GM19397 (cell line): Measurements from ENCODE around the gene VILL.
"Not testable (repeated sequence)": the region's sequence is repeated elsewhere in the genome, so short reads cannot be mapped to it uniquely, and the experiment has no call there.

Experiments used
- ATAC-seq: cut with Tn5 transposase; IDR thresholded peaks from one replicate; pipeline ENCODE4 v1.9.1; 2021; ENCODE audit warnings: mild to moderate bottlenecking, moderate library complexity; ENCODE audit not compliant: unreplicated experiment

The VILL gene

DNA sequence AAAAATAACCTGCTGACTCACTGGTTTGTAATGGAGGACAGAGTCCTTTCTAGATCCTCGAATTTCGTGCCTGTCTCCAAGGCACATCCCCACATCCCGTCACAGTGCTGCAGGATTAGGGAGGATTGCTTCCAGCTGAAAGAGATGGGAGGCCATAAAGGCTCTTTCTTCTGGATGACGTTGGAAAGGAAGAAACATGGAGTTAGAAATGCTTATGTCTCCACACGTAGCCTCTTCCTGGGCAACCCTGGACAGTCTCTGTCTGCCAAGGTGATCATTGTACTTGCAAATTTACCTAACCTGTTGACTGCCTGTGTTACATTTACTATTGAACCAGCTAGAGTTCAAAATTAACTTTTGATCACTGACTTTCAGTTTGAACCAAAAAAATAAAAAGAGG, 27.6 kb upstream of the VILL start:
- no peak for ATAC-seq

DNA sequence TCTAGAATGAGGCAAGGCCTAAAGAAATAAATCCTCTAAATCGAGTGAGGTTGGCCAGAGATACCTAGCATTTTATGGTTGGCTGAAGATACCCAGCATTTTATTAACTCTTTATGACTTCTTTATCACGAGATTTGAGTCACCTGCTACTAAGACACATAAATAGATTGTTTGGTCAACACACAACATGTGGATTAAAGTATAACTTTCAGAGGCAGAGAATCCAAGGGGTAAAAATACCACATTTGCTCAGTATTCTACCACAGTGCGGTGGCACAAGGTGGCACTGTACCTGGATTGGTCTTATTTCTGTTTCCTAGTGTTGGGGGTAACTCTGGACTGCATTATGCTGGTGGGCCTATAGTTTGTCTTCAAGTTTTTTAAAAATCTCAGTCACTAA, 27.0 kb upstream of the VILL start:
- ATAC-seq = no peak

DNA sequence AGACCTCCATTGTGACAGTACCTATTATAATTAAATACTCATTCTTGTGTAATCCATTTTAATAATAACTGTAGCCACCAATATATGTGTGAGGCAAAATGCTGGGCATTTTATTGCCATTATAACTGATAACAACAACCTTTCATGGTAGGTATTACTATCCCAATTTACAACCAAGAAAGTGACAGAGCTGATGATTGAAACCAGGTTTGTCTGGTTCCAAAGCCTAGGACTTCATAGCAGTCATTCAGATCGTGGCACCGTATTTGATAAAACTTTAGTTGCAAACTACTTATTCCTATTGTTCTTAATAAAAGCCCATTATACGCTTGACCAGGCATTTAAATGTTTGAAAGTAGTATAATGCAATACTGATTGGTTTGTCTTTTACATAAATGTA, 26.4 kb upstream of the VILL start:
- no peak for ATAC-seq

DNA sequence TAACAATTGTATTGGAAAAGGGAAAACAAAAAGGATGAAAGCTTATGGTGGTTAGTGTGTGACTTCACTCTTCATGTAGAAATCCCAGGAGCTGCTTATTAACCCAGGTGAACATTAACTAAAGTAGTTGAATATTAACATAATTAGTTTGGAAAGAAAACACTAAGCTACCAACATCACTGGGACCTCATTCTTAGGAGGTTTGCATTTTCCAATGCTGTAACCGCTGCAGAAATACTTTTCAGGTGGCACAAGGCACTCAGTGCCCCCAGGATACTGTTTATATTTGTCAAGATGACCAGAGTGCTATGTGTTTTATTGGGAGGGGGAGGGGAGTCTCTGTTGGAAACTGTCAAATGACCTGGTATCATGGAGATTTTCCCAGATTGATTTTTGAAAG, 25.9 kb upstream of the VILL start:
- no peak for ATAC-seq

DNA sequence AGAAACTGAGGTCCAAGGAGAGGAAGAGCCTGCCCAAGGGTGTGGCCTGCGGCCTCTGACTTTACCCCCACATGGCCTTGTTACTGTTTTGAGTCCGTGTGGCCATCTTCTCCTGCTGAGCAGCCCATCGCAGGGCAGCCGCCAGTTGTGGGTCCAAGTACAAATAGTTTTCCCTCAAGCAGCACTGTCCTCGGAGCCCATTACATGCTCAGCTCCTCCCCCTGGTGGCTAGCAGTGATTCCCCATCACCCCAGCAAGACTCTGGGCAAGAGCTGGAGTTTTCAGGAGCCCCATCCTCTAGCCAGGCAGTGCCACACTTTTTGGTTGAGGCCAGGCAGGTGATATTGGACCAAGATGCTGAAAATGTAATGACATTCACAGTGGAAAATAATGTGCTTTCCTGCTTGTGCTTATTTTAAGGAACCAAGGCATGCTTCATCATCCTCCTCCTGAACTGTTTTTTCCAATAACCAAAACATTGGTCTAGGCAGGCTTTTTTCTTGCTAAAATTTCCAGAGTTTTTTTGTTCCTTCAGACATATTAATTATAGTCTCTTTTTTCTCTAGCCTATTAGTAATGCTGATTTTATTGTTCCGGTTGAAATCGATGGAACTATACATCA, 23.2 kb upstream of the VILL start:
- ATAC-seq = peak; percentile 63

DNA sequence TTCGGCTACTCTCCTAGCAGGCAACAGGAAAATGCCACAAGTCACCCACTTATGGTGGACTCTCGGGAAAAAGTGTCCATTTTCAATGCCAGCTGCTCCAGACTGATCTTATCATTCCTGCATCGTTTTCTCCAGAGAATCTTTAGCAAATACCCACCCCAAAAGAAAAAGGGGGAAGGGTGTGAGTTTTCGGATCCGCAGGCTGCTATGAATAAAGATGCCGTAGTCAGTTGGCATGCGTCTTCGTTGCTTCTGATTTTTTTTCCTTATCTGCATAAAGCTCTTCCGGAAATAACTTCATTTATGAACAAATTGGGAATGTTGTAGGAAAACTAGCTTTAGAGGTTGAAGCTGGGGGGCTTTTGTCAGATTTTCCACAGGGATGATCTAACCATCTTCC, 22.4 kb upstream of the VILL start:
- ATAC-seq = no peak

DNA sequence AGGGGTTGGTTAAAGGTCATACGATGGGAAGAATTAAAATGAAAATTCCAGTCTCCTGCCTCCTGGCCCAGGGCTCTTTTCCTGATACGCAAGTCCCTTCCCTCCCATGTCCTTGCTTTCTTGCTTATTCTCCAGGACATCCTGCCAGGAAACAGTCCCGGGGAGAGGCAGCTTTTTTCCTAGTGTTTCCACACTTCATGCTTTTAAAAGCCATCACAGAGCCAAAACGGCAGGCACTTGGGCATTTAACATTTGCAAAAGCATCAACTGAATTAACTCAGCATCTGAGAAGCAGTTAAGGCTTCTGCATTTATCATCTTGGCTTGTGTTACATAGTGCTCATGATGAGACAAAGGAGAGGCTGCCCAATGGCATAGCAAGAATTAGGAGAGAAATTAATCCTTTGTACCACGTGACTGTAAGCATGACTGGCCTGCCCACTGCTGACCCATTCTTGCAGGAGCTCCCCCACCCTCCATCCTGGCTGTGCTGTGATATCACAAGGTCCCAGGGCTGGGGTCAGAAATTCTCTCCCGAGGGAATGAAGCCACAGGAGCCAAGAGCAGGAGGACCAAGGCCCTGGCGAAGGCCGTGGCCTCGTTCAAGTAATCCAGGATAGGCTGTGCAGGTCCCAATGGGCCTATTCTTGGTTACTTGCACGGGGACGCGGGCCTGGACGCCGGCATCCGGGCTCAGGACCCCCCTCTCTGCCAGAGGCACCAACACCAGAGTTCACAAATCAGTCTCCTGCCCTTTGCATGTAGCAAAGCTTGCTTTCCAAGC, 21.6 kb upstream of the VILL start:
- no peak for ATAC-seq

DNA sequence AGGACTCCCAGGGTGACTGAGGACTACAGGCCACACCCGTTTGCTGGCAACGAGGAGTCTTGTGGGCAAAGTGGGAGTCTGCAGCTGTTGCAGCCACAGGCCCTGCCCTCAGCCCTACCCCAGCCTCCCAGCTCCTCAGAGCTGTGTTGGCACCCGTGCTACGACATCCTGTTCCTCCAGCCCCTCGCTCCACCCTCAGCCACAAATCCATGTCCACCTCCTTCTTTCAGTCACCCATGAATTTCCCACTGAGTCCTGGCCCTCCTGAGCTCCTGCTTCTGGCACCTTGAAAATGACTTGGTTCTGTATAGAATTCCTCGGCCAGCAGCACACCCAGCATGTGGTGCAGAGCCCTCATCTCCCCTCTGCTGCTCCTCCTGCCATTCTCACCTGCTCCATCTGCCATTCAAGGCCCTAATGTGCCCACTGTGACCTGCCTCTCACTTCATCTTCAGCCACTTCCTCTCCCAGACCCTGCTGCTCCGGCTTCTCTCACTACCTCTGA, 20.9 kb upstream of the VILL start:
- ATAC-seq = no peak

DNA sequence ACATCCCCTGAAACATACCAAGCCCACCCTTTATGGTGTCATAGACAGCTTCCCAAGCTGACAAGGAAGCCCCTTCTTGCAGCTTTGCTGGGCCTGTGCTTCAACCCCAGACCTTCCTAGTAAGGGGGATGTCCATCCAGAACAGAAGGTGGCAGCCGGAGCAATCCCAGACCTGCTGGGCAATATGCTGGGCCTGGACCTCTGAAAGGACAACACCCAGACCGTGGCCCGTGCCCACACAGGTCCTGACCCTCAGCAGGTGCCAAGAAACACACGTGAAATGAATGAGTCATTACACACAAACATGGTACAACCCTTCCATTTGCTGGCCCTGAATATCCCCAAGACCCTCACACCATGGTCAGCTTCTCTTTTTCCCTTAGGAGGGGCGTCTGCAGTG, 19.8 kb upstream of the VILL start:
- no peak for ATAC-seq

DNA sequence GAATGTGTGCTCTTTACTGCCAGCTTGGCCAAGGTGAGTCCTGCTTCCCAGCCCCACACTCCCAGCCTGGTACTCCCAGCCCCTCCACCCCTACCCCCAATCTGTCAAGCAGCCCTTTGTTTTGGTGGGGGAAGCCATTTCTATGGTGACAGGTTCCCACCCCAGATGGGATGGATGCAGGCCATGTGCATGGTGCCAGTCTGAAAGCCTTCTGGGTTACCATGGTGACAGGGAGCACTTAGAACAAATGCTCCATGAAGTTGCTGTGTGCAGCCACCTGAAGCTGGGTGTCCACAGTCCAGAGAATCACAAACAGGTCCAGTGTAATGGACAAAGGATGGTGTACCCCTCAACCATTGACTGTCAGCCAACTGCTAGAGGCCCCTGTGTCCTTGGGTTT, 19.1 kb upstream of the VILL start:
- no peak for ATAC-seq

DNA sequence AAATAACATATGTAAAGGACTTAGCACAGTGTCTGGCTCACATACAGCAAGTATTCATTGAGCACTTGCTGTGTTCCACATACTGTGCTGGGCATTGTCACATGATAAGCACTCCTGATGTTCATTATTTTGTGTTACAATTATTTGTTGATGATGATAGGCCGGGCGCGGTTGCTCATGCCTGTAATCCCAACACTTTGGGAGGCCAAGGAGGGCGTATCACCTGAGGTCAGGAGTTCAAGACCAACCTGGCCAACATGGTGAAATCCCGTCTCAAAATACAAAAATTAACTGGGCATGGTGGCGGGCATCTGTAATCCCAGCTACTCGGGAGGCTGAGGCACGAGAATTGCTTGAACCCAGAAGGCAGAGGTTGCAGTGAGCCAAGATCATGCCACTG, 18.5 kb upstream of the VILL start:
- ATAC-seq = not testable (repeated sequence)

DNA sequence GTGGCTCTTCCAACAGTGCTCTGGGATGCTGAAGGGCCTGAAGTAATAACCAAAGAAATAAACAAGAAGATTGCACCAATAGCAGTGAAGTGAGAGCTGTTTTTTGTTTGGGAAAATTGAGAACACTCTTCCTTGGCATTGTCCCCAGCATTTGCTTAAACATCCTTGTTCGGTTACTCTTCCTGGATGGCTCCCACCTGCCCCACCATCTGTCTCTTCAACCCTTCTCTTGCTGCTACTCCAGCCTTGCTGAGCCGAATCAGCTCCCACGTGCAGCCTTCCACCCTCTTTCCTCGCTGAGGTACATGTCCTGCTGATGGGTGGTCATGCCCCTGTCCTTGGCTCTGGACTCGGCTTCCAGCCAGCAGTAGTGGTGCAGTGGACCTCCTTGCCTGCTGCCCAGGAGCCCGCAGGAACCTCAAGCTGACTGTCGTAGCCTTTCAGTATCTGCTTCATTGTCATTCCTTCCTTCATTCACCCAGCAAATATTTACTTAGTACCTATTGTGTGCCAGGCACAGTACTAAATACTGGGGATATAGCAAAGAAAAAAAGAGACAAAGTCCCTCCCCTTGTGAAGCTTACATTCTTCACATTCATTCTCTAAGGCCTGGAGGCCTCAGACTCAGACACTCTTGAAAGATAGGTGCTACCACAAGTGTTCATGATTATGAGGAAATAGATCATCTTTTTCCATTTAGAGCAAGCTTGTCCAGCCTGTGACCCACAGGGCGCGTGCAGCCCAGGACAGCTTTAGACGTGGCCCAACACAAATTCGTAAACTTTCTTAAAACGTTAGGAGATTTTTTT, 17.1 kb upstream of the VILL start:
- ATAC-seq = no peak

DNA sequence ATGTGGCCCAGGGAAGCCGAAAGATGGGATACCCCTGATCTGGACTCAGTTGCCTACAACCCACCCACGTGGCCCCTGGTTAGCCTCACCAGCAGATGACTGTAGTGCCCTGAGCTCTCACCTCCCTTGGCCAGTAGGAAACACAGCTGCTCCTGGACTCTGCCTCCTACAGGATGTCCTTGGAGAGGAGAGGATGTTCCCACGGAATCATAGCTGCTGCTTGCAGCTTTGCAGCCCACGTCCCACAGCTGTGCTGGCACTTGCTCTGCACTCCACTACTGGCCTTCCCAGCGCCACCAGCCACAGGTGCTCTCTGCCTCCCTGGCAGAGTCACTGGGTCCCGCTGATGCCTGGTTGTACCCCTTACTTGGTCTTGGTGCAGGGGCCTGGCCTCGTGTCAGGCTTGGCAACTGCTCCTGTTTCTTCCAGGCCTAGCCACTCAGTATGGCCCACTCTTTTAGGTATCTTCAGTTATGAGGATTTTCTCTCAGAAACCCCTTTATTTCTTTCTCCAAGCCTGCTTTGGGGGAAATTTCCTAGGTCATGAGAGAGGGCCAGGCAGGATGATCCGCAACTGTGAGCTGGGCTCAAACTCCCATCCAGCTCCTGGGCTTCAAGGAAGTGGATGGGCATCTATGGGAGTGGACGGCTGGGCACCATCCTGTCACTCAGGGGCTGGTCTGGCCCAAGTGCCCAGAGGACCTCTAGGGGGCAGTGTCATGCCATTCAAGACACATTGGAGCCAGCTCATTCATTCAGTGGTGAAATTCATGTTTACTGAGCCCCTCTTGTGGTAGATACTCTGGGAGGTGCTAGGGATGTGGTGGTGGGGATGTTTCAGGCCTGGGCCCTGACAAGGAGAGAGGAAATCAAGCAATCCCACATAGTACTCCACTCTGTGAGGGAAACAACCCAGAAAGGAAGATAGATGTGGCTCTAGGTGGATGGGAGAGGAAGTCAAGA, 16.2 kb upstream of the VILL start:
- ATAC-seq = peak; percentile 85

DNA sequence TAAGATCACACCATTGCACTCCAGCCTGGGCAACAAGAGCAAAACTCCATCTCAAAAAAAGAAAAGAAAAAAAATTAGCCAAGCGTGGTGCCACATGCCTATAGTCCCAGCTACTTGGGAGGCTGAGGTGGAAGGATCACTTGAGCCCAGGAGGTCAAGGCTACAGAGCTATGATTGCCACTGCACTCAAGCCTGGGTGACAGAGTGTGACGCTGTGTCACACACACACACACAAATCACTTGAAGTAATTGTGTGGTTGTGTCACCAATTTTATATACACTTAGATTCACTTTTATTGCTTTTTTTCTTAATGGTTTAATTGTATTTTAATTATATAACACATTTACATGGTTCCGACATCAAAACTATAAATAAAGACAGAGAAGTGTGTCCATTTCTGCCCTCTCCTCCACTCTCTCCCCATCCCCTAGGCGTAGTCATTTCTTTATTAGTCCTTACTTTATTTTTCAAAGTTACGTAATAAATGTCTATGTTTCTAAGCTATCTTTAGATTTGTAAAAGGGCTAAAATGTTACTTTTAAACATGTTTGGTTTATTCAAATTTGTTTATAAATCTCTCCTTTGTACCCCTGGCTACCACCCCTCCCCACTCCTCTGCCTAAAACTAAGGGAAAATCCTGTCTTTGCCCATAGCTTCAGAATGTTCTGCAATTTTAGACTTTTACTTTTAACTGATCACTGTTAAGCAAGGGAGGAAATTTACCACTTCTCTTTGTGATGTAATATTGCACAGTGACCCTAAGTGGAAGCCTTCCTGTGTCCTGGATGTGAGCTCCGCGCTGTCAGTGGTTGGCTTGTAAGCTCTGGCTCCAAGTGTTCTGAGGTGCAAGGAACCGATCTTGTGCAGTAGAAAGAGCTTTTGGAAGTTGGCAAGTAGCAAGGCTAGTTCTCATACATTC, 10.8 kb upstream of the VILL start:
- ATAC-seq = no peak

DNA sequence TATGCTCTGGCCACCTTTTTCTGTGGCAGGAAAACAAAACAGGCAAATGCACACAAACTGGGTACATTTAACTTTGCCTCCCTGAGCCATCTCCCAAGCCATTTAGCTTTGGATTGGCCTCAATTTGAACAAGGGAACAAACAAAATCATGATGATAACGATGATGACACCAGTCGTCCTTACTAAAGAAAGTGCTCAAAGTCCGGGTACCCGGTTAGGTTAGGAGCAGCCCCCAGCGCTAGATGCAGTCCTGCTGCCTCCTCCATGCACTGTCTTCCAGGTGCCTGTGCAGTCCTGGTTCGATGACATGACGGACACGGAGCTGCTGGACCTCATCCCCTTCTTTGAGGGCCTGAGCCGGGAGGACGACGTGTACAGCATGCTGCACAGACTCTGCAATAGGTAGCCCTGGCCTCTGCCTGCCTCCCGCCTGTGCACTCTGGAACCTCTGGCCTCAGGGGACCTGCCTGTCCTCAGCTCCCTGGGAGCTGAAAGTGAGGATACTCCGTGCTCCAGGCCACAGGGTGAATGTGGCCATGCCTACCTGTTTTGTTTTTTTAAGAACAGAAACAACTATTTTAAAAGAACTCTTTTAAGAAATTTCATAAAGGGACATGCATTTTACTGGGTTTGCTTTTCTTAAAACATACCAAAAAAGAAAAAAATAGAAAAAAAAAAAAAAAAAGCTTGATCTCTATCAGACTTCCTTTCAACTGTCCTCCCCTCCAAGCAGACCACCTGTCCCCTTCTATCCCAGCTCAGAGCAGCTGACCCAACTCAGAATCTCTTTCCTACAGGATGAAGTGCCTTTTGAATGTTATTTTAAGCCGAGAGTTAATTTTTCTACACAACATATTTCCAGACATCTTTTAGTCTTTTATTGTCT, 9.9 kb upstream of the VILL start:
- ATAC-seq = no peak

DNA sequence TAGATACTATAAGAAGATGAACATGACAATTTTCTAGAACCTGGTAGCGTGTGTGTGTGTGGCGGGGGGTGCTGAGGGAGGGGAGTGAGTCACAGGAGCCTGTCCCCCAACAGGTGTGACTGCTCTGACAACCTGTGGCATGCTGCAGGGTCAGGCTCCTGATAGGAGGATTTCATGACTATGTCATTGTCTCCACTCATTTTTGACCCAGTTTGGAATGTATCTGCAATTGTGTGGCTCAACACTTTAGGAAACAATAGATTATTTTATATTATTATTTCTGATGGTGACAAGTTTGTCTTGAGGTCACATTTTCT, 9.3 kb upstream of the VILL start:
- ATAC-seq = no peak

DNA sequence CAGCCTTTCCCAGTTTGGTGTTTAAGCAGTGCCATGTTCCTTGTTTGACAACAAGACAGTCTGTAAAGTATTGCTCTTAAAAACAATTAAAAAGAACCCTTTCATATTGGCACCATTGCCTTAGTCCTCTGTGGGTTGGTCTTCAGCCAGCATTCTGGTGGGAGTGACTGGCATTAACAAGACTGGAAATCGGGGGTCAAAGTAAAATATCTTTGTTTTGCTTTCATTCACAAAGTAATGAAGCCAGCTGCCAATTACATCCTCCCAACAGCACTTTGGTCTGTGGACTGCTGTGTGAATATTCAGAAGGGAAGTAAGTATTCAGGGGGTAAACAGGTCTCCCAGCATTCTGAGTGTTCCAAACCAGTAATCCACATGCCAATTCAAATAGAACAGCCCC, 8.3 kb upstream of the VILL start:
- ATAC-seq = no peak

DNA sequence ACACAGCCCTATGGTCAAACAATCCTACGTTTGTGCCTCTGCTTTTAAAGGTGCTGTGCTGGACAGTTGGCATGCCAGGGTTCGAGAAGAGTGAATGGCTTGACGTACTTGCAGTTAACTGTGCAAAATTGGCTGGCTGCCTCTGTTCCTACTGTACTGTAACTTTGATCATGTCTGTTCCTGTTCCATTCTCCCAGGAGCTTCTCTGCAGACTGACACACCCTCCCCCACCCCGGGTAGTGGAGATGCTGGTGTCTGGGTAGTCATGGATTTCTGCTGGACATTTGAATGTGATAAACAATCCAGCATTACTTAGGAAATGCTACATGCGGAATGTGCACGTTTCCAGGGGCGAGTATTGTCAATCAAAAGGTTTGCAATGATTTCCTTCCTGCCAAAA, 6.5 kb upstream of the VILL start:
- no peak for ATAC-seq

DNA sequence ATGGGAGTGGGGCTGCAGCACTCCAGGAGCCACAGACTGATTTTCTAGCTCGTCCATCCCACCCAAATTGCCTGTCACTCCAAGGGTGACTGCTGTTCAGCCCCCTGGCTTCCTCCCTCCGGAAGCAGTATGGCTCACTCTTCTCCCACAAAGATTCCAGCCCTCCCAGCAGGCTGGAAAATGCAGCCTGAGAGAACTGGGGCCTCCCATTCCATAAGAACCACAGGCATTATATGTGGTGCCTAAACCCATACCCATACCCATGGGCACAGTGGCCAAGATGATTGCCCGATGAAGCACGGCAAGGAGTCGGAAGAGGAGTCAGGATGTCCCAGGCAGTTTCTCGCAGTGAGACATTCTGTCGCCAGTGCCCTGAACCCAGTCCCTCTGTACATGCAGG, 6.0 kb upstream of the VILL start:
- ATAC-seq = no peak
